GM12878 (cell line): Measurements from ENCODE around the gene UBE2O. TPM values are rescaled to one million over a fixed set of nuclear protein-coding genes. Genes with fewer than 3 reads are reported as not detected.

ENCODE experiments used
- BCL3 ChIP-seq: IDR thresholded peaks from 2 replicates; pipeline ENCODE4 v1.6.1; 2011; ENCODE audit warnings: borderline replicate concordance, low read depth, mild to moderate bottlenecking, moderate library complexity, low read length; ENCODE audit not compliant: insufficient read depth, poor library complexity, severe bottlenecking
- BMI1 ChIP-seq: fragments of 450-650 bp; IDR thresholded peaks from 2 replicates; pipeline ENCODE4 v1.6.1; 2016; ENCODE audit warnings: mild to moderate bottlenecking, moderate library complexity, borderline replicate concordance
- CUX1 ChIP-seq: IDR thresholded peaks from 2 replicates; pipeline ENCODE4 v1.6.1; 2012; ENCODE audit warnings: improper control_type of control experiment, low read depth, low read length; ENCODE audit not compliant: insufficient replicate concordance
- ESRRA ChIP-seq: IDR thresholded peaks from 2 replicates; pipeline ENCODE4 v1.6.1; 2012; ENCODE audit warnings: mild to moderate bottlenecking, low read length, improper control_type of control experiment
- FOXM1 ChIP-seq: IDR thresholded peaks from 2 replicates; pipeline ENCODE4 v1.6.1; 2012; ENCODE audit warnings: low read depth, mild to moderate bottlenecking, inconsistent platforms, low read length, moderate library complexity
- HDAC2 ChIP-seq: fragments of 200-600 bp; sonication (generic); IDR thresholded peaks from 2 replicates; pipeline ENCODE4 v1.6.1; 2017
- IRF4 ChIP-seq: IDR thresholded peaks from 2 replicates; pipeline ENCODE4 v1.6.1; 2011; ENCODE audit warnings: low read depth, low read length
- JUNB ChIP-seq: IDR thresholded peaks from 2 replicates; pipeline ENCODE4 v1.6.1; 2016; ENCODE audit warnings: antibody characterized with exemption, mild to moderate bottlenecking
- MTA2 ChIP-seq: fragments of 450-650 bp; IDR thresholded peaks from 2 replicates; pipeline ENCODE4 v1.6.1; 2016; ENCODE audit warnings: low read depth, mild to moderate bottlenecking, moderate library complexity
- NR2C2 ChIP-seq: IDR thresholded peaks from 2 replicates; pipeline ENCODE4 v1.6.1; 2011; ENCODE audit warnings: borderline replicate concordance, low read depth; ENCODE audit not compliant: control insufficient read depth, insufficient read length
- POU2F2 ChIP-seq: IDR thresholded peaks from 3 replicates; pipeline ENCODE4 v1.6.1; 2011; ENCODE audit warnings: low read depth, mild to moderate bottlenecking, low read length, borderline replicate concordance
- RCOR1 ChIP-seq: conservative IDR thresholded peaks from 2 replicates; pipeline ENCODE4 v1.6.1; 2012; ENCODE audit warnings: low read depth, low read length, improper control_type of control experiment
- RUNX3 ChIP-seq: IDR thresholded peaks from 2 replicates; pipeline ENCODE4 v1.6.1; 2012; ENCODE audit warnings: low read length, inconsistent platforms
- SKIL ChIP-seq: fragments of 450-650 bp; IDR thresholded peaks from 2 replicates; pipeline ENCODE4 v1.6.1; 2017; ENCODE audit warnings: mild to moderate bottlenecking, low read depth, inconsistent platforms; ENCODE audit not compliant: poor library complexity, severe bottlenecking
- SMC3 ChIP-seq: IDR thresholded peaks from 2 replicates; pipeline ENCODE4 v1.6.1; 2011; ENCODE audit warnings: low read length, improper control_type of control experiment, borderline replicate concordance
- SP1 ChIP-seq: IDR thresholded peaks from one replicate; pipeline ENCODE4 v1.6.1; 2011; ENCODE audit warnings: low read depth, low read length
- SREBF2 ChIP-seq: IDR thresholded peaks from 2 replicates; pipeline ENCODE4 v1.6.1; 2012; ENCODE audit warnings: mild to moderate bottlenecking, low read length
- TCF12 ChIP-seq: IDR thresholded peaks from 2 replicates; pipeline ENCODE4 v1.6.1; 2011; ENCODE audit warnings: low read depth, mild to moderate bottlenecking, low read length
- ZBTB33 ChIP-seq: fragments of 450-650 bp; IDR thresholded peaks from 2 replicates; pipeline ENCODE4 v1.6.1; 2017; ENCODE audit warnings: mild to moderate bottlenecking
- ZNF217 ChIP-seq: fragments of 450-650 bp; IDR thresholded peaks from 2 replicates; pipeline ENCODE4 v1.6.1; 2017; ENCODE audit warnings: antibody characterized with exemption, mild to moderate bottlenecking
- polyA plus RNA-seq, 11 experiments: library from polyadenylated mRNA; depleted of rRNA in 4 of 11; unstranded in 6 of 11; stranded (reverse) in 5 of 11; fragments of >200 nt; fragmentation: Nextera tagmentation in 4 of 11; fragmentation: Illumina TruSeq in 1 of 11; extraction: Ambion mirVana in 4 of 11; extraction: Trizol in 1 of 11; gene quantifications; 1 replicate in 1 of 11; 2 replicates in 10 of 11; pipeline versions ENCODE4 v1.2.1 to v1.2.3, GENCODE V29; 2011 to 2016; ENCODE audit warnings: inconsistent platforms in 2 of 11, missing spikeins in 2 of 11, low read depth in 1 of 11
- total RNA-seq, 4 experiments: library from RNA; depleted of rRNA in 3 of 4; stranded (reverse); fragments of >200 nt in 3 of 4; fragmentation: Illumina TruSeq in 1 of 4; extraction: Trizol in 1 of 4; gene quantifications; 2 replicates each; pipeline versions ENCODE4 v1.2.1 to v1.2.3, GENCODE V29; 2013 to 2021

Gene UBE2O
- total and polyA plus RNA-seq, 10 of the 15 experiments (the other 5 are each of a cell fraction or from before 2014, with no cell fraction given): 2.1 to 39.0 (median 14.1) TPM

- TF ChIP-seq BMI1 (no peak), FOXM1 (no peak), SP1 (no peak), HDAC2 (no peak), NR2C2 (no peak), ESRRA (no peak), ZNF217 (no peak), MTA2 (no peak), ZBTB33 (no peak), SREBF2 (no peak), JUNB (no peak), SMC3 (peak; percentile 92), POU2F2 (no peak), RUNX3 (no peak), SKIL (no peak), CUX1 (no peak), BCL3 (no peak), RCOR1 (no peak), TCF12 (peak; percentile 38; the same call in 1 of the 2 replicates), IRF4 (no peak)
Measured at GRCh38 chr17:76397687-76398522, 55.0 kb downstream of the UBE2O start (continued).
